NCI-H2107 treated with DMSO at 0.1 percent for 48 hours (cell line): ENCODE measurements around the gene METTL16.
"Not testable (repeated sequence)": the region's sequence is repeated elsewhere in the genome, so short reads cannot be mapped to it uniquely, and the experiment has no call there.

Source experiments
- DNase-seq: peaks from one replicate; lab custom pipeline; 2025; ENCODE audit not compliant: unreplicated experiment; lab: John Stamatoyannopoulos, UW

METTL16 gene

DNA sequence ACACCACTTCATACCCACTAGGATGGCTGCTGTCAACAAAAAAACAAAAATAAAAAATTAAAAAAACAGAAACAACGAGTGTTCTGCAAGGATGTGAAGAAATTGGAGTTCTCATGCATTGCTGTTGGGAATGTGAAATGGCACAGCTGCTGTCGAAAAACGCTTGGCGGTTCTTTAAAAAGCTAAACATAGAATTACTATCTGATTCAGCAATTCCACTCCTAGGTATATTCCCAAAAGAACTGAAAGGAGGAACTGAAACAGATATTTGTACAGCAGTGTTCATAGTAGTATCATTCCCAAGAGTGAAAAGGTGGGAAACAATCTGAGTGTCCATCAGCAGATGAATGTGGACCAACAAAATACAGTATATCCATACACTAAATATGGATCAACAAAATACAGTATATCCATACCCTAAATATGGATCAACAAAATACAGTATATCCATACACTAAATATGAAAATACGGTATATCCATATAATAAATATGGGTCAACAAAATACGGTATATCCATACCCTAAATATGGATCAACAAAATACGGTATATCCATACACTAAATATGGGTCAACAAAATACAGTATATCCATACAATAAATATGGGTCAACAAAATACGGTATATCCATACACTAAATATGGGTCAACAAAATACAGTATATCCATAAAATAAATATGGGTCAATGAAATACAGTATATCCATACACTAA lies 8.7 kb downstream of the METTL16 start:
- no peak for DNase-seq

DNA sequence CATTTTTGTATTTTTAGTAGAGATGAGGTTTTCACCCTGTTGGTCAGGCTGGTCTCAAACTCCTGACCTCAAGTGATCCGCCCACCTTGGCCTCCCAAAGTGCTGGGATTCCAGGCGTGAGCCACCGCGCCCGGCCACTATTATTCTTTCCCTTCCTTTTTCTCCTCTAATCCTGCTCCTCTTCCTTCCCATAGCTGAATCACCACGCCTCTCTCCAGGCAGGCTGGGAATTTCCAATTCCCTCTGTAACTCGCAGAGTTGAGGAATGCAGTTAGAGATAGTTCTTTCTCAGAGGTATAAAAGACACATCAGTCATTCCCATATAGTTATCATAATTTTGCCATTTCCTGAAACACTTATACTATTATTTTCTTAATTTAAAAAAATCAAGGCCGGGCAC lies 11.2 kb downstream of the METTL16 start:
- DNase-seq: no peak

DNA sequence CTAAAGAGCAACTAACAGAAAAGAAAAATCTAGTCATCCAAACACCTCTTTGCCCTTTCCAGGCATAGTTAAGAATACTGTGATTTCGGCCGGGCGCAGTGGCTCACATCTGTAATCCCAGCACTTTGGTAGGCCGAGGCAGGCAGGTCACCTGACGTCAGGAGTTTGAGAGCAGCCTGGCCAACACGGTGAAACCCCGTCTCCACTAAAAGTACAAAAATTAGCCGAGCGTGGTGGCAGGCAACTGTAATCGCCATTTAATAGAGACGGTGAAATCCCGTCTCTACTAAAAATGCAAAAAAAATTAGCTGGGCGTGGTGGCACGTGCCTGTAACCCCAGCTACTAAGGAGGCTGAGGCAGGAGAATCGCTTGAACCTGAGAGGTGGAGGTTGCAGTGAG lies 22.4 kb downstream of the METTL16 start:
- DNase-seq: not testable (repeated sequence)

DNA sequence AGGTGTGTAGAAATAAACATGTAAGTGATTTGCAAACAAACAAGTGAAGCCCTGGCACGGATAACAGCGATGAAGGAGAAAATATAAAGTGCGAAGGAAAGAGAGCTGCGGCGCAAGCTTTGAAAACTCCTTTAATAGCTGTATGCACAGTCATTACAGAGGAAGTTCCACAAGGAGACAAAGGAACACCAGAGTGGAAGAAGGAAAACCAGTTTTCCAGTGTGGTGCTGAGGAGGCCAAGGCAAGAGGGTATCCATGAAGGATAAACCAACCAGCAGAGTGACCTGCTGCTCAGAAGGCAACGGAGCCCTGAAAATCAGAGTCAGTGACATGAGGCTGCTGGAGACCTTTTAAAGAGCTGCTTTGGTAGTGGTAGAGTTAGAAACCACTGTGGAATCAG lies 24.4 kb downstream of the METTL16 start:
- no peak for DNase-seq

DNA sequence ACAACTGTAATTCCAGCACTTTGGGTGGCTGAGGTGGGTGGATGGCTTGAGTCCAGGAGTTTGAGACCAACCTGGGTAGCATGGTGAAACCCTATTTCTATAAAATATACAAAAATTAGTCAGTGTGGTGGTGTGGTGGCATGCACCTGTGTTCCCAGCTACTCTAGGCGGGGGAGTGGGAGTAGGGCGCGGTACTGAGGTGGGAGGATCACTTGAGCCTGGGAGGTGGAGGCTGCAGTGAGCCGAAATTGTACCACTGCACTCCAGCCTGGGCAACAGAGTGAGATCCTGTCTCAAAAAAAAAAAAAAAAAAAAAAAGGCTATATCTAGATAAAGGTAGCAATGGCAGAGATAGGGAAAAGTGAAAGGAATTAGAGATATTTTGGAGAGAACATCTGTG lies 25.0 kb downstream of the METTL16 start:
- not testable (repeated sequence) for DNase-seq

DNA sequence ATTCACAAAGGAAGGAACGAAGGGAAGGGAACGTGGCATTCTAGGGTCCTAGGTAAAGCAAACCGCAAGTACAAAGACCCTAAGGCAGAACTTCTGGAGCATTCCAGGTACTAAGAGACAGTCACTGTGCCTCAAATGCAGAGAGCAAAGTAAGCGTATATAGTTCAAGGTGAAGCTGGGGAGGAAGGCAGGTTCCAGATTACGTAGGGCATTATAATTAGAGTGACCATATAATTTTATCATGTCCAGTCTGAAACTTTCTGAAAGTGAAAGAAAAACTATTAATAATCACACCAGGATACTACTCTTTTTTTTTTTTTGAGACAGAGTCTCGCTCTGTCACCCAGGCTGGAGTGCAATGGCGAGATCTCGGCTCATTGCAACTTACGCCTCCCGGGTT lies 25.7 kb downstream of the METTL16 start:
- DNase-seq: no peak

DNA sequence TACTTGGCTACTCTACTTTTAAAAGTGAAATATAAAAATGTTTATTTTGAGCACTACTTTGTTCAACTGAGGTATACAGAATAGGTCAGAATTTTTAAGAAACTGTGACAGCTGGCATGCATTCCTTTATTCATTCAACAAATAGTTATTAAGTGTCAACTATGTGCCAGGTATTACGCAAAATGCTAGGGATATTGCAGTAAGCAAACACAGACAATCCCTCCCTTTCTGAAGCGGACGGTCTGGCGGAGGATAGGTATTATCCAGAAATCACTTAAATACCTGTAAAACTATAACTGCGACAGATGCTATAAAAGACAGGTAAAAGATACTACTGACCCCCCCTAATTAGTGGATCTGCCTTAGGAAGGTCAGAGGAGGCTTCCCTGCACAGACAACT lies 26.1 kb downstream of the METTL16 start:
- no peak for DNase-seq

DNA sequence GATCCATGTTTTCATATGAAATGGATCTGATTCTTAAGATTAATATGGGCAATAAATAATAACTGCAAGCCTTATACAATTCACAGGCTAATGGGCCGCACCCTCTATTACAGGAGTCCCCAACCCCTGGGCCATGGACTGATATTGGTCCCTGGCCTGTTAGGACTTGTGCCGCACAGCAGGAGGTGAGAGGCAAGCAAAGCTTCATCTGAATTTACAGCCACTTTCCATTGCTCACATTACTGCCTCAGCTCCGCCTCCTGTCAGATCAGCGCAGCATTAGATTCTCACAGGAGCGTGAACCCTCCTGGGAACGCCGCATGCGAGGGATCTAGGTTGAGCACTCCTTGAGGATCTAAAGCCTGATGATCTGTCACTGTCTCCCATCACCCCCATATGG lies 26.8 kb downstream of the METTL16 start:
- peak; percentile 87 for DNase-seq

DNA sequence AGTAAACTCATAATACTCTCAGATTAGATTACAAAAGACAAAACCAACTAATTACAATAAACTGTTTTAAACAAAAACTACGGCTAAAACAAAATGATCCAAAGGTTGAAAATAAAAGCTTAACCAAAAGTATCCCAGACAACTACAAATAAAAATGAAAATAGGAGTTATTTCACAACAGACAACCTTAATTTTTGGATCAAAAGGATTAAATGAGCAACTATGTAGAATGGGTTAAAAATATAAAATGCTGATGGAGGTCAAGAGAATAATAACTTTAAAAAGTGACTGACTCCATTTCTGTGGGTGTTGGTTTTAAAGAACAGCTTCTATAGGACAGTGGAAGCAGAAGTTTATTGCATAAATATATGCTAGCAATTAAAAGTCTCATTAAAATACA lies 28.6 kb downstream of the METTL16 start:
- DNase-seq: no peak

DNA sequence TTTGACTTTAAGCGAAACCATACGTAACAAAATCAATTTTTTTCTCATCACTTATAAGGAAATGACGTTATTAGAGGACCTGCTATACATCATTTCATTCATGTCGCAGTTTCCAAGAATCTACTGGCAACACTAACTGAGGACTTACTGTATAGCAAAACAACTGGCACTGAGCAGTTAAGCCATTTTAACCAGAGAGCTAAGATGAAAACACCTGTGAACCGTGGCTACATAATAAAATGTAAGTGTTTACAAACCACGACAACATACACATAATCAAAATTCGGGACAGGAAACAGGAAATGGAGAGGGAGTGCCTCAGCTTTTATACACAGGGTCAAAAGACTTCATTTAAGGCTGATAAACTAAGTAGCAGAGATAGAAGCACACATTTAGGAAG lies 29.5 kb downstream of the METTL16 start:
- DNase-seq: no peak

DNA sequence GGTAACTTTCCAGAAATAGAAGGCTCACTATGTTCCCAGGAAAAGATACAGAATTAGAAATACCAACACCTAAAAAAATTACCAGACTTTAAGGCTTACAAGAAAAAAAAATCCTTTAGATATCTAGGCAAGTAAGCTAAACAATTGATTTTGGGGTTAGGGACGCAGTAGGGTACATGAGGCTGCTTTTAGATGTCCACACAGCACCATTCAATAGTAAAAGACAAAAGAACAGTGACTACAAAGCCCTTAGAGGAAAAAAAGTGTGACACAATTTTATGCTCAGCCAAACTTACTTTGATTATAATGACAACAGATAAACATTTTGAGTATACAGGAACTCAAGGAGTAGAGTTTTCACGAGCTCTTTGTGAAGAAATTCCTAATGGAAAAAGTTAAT lies 29.9 kb downstream of the METTL16 start:
- no peak for DNase-seq

DNA sequence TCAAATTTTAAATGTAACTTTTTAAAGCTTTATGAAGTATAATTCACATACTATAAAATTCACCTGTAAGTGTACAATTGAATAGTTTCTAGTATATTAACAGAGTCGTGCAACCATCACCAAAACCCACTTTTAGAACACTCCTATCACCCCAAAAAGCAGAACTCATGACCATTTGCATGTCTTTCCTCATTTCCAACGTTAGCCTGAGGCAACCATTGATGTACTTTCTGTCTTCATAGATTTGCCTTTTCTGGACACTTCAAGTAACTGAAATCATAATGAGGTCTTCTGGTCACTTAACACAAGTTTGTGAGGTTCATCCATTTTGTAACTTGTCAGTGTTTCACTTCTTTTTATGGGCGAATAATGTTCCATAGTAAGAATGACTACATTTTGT lies 33.2 kb downstream of the METTL16 start:
- DNase-seq: no peak

DNA sequence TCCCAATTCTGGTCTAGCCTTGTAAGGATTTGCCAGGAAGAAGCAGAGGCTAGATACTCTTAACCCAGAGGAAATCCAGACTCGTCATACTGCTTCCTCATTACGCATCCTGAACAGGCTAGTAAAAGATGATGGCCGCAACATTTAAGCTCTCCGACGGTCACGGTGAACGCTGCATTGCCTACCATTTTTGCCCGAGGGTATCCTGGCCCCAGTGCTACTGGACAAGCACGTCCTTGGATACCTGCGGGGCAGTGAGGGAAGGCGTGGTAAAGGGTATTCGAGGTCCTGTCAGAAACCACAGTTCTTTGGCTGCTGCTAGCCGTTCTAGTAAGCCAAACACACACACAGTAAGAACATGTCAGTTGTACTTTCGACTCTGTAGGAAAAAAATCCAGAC lies 36.6 kb downstream of the METTL16 start:
- DNase-seq: no peak

DNA sequence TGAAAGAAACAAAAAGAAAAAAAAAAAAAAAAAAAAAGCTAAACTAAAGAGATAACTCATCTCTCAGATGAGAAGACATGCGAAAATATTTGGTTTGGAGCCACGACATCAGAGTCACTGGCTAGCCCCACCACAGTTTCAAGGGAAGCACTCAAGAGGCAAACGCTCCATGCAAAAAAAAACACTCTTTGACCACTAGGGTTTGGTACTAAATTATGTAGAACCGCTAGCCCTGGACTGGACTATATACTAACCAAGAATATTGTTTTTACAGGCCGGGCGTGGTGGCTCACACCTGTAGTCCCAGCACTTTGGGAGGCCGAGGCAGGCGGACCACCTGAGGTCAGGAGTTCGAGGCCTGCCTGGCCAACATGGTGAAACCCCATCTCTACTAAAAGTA lies 37.3 kb downstream of the METTL16 start:
- DNase-seq: no peak

DNA sequence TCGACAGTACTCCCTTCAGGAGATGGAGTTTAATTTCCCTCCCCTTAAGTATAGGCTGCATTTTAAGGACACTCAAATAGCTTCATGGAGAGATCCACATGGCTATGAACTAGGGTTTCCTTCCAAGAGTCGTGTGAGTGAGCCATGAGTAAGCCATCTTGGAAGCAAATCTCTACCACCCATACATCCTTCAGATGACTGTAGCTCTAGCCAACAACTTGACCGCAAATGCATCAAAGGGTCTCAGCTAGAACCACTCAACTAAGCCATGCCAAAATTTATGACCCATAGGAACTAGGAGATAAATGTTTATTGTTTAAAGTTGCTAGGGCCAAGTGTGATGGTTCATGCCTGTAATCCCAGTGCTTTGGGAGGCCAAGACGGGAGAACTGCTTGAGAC lies 43.4 kb downstream of the METTL16 start:
- DNase-seq: no peak

DNA sequence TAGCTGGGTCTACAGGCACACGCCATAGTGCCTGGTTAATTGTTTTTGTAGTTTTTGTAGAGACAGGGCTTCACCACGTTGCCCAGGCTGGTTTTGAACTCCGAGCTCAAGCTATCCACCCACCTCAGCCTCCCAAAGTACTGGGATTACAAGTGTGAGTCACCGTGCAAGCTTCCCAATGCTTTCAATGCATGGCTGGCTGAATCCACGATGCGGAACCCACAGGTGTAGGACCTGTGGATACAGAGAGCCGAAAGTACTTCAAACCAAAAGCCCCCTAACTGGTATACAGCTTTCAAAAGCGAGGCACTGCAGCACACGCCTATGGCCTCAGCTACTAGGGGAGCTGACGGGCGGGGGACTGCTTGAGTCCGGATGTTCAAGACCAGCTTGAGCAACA lies 44.8 kb downstream of the METTL16 start:
- DNase-seq: no peak

DNA sequence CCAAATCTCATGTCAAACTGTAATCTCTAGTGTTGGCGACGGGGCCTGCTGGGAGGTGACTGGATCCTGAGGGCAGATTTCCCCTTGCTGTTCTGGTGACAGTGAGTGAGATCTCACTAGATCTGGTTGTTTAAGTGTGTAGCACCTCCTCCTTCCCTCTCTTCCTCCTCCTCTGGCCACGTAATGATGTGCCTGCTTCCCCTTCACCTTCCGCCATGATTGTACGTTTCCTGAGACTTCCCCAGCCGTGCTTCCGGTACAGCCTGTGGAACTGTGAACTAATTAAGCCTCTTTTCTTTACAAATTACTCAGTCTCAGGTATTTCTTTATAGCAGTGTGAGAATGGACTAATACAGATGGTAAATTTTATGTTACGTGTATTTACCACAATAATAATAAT lies 49.2 kb downstream of the METTL16 start:
- DNase-seq: no peak

DNA sequence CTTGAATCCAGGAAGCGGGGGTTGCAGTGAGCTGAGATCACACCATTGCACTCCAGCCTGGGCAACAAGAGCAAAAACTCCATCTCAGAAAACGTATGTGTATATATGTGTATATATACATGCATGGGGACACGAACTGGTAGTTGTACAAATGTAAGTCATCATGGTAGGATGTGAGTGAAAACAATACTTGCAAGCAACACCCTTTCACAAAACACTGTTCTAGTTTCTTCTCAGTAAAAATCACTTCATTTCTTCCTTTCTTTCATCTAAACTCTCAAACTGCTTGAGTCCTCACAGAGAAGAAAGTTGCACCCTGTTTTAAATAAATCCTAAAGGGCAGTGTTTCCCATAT lies 51.8 kb downstream of the METTL16 start:
- DNase-seq: no peak

DNA sequence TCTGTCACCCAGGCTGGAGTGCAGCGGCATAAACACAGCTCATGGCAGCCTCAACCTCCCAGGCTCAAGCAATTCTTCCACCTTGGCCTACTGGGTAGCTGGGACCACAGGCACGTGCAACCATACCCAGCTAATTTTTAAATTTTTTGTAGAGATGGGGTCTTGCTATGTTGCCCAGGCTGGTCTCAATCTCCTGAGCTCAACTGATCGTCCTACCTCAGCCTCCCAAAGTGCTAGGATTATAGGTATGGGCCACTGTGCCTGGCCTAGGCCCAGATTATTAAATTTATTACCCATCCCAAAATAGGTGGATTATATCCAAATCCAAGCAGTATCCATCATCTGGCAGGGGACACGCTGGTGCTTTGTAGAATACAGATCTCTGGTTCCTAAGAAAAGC lies 53.8 kb downstream of the METTL16 start:
- no peak for DNase-seq

DNA sequence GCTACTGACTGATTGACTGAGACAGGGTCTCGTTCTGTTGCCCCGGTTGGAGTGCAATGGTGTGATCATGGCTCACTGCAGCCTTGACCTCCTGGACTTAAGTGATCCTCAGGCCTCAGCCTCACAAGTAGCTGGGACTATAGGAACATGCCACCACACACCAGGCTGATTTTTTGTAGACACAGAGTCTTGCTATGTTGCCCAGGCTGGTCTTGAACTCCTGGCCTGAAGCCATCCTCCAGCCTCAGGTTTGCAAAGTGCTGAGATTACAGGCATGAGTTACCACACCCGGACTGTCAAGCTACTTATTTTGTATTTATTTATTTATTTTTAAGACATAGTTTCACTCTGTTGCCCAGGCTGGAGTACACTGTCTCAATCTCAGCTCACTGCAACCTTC lies 55.2 kb downstream of the METTL16 start:
- no peak for DNase-seq

DNA sequence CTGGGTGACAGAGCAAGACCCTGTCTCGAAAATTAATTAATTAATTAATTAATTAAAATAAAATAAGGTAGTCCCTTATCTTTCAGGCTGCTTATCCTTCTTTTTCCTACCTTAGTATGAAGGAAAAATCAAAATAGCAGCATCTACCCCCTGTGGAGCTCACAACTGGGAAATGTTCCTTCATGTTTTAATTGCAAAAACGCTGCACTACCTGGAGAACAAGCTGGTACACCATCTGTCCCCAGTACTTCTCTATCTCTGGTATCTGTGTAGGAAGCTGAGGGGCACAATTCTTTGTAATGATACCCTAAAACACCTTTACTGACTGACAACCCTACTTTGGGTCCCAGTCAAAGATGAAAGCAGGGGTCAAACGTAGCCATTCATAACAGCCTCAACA lies 55.7 kb downstream of the METTL16 start:
- DNase-seq: no peak

DNA sequence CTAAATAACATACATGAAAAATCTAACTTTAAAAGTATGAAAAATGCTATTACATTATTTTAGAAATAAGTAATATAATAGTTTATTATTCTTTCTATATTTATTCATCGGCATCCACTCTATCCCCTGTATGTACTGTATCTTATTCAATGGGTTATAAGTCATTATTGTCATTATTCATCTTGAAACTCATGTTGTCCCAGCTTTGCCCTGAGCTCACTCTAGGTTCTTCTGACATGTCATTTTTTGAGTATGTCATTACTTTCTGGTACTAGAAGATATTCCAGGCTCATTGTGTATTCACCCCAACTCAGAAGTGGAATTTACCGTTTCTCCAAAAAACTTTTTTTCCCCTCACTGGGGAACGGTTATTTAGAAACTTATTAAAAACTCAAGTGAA lies 57.8 kb downstream of the METTL16 start:
- DNase-seq: no peak

DNA sequence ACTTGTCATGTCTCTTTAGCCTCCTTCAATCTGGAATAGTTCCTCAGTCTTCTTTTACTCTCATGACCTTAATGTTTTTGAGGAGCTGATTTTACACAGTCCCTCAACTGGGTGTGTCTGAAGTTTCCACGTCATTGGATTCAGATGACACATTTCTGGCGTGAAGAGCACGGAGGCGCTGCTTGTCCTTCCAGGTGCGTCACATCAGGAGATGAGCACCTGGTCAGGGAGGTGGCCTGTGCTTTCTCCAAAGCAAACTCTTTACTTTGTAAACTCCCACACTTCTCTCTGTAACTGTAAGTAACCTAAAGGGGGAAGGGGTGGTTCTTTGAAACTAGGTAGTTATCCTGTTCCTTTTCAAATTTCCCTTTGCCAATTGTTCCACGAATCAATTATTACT lies 58.4 kb downstream of the METTL16 start:
- DNase-seq: no peak
